C4-2B (cell line): ENCODE measurements around the gene CACFD1.

Source experiments
- H3K27ac ChIP-seq: fragments of 450-650 bp; 2 replicates; pipeline ENCODE4 v1.5.1; 2017
- ZFX ChIP-seq: fragments of 450-650 bp; IDR thresholded peaks from 2 replicates; pipeline ENCODE4 v1.6.1; 2017
- TF ChIP-seq, protein P1 (sequence below): fragments of 450-650 bp; conservative IDR thresholded peaks from 2 replicates; pipeline ENCODE4 v1.5.1; 2017; ENCODE audit warnings: mild to moderate bottlenecking

Gene CACFD1

DNA sequence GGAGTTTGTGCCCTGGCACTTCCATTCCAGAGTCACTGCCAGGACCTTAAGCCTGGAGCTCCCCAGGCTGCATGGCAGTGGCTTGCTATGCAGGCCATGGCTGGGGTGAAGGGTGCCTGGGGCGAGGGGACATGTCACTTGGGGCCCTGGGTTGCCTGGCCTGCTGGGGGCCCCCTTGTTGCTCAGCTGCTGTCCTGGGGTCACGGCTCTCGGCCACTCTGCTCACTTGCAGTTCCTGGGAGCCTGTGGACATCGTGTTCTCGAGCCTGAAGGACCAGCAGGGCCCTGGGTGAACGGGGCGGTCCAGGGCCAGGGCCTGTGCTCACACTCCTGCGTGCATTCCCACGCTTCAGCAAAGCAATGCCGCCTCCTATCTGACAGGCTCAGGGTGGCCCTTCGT, 33.6 kb downstream of the CACFD1 start:
- H3K27ac ChIP-seq = no peak overlapping the region
- TF ChIP-seq ZFX = no peak
- TF ChIP-seq, protein P1, sequence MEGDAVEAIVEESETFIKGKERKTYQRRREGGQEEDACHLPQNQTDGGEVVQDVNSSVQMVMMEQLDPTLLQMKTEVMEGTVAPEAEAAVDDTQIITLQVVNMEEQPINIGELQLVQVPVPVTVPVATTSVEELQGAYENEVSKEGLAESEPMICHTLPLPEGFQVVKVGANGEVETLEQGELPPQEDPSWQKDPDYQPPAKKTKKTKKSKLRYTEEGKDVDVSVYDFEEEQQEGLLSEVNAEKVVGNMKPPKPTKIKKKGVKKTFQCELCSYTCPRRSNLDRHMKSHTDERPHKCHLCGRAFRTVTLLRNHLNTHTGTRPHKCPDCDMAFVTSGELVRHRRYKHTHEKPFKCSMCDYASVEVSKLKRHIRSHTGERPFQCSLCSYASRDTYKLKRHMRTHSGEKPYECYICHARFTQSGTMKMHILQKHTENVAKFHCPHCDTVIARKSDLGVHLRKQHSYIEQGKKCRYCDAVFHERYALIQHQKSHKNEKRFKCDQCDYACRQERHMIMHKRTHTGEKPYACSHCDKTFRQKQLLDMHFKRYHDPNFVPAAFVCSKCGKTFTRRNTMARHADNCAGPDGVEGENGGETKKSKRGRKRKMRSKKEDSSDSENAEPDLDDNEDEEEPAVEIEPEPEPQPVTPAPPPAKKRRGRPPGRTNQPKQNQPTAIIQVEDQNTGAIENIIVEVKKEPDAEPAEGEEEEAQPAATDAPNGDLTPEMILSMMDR = no peak

DNA sequence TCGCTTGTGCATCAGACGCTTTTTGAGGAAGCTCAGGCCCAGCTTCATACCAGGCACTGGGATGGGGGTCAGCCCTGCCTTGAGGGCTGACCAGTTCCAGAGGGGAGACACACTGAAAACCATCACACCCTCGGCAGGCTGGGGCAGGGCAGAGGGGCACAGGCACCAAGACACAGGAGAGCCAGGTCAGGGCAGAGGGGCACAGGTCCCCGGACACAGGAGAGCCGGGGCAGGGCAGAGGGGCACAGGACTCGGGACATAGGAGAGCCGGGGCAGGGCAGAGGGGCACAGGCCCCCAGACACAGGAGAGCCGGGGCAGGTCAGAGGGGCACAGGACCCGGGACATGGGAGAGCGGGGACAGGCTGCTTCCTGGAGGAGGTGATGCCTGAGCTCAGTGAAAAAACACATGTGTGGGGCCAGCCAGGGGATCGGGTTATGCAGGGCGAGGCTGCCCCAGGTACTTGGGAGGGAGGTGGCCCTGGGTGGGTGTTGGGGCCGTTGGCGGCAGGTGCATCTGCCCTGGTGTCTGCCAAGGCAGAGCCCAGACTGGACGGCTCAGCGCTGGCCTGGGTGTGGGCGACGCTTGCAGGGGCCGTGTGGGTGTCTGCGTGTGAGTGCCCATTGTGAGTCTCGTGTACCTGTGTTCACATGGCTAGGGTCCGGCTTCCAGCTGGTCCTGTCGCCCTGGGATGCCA, 34.2 kb downstream of the CACFD1 start:
- no peak for TF ChIP-seq ZFX
- TF ChIP-seq, protein P1 = no peak

DNA sequence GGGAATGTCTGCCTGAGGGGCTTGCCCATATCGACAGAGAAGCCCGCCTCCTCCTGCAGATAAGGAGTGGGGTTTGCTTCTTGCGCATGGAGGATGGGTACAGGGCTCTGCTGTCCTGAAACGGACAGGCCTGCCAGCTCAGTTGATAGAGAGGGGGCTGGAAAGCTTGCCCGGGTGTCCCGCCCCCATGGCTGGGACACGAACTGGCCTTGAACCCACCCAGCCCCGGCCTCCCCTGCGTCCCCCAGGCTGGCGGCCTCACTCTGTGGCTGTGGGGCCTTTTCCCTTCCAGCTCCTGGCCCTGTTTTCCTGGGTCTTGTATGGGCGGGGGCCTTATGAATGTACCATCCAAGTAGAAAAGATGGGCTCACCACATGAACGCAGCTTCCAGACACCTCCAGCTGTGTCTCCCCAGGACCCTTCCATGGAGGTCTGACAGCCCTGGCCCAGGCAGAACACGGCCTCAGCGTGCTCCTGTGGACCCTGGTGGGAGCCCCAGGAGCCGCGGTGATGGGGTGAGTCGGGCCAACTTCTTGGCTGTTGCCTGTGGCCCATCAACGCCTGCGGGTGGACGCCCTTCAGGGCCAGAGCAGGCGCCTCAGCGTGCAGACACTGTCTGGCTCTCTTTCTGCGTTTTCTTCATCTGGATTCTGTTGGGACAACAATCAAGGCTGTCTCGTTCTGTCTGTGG, 35.0 kb downstream of the CACFD1 start:
- no peak for TF ChIP-seq ZFX
- TF ChIP-seq, protein P1 = no peak
- no peak overlapping the region for H3K27ac ChIP-seq

More for the DNA sequence above, 34.2 kb downstream of the CACFD1 start:
- no peak overlapping the region for H3K27ac ChIP-seq

DNA sequence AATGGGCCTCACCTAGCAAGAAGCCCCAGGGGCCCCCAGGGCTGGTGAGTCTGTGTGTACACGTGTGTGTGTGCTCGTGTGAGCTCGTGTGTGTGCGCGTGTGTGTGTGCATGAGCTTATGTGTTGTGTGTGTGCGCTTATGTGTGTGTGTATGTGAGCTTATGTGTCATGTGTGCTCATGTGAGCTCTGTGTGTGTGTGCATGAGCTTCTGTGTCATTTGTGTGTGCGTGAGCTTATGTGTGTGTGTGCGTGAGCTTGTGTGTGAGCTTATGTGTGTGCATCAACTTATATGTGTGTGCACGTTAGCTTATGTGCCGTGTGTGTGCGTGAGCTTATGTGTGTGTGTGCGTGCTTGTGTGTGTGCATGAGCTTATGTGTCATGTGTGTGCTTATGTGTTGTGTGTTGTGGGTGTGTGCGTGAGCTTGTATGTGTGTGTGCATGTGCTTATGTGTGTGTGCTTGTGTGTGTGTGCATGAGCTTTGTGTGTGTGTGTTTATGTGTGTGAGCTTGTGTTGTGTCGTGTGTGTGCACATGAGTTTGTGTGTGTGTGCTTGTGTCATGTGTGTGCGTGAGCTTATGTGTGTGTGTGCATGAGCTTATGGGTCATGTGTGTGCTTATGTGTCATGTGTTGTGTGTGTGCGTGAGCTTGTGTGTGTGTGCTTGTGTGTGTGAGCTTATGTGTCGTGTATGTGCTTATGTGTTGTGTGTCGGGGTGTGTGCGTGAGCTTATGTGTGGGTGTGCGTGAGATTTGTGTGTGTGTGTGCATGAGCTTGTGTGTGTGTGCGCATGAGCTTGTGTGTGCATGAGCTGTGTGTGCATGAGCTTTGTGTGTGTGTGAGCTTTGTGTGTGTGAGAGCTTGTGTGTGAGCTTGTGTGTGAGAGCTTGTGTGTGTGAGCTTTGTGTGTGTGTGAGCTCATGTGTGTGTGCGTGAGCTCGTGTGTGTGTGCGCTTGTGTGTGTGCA, 35.8 kb downstream of the CACFD1 start:
- no peak overlapping the region for H3K27ac ChIP-seq
- no peak for TF ChIP-seq ZFX
- TF ChIP-seq, protein P1 = no peak

DNA sequence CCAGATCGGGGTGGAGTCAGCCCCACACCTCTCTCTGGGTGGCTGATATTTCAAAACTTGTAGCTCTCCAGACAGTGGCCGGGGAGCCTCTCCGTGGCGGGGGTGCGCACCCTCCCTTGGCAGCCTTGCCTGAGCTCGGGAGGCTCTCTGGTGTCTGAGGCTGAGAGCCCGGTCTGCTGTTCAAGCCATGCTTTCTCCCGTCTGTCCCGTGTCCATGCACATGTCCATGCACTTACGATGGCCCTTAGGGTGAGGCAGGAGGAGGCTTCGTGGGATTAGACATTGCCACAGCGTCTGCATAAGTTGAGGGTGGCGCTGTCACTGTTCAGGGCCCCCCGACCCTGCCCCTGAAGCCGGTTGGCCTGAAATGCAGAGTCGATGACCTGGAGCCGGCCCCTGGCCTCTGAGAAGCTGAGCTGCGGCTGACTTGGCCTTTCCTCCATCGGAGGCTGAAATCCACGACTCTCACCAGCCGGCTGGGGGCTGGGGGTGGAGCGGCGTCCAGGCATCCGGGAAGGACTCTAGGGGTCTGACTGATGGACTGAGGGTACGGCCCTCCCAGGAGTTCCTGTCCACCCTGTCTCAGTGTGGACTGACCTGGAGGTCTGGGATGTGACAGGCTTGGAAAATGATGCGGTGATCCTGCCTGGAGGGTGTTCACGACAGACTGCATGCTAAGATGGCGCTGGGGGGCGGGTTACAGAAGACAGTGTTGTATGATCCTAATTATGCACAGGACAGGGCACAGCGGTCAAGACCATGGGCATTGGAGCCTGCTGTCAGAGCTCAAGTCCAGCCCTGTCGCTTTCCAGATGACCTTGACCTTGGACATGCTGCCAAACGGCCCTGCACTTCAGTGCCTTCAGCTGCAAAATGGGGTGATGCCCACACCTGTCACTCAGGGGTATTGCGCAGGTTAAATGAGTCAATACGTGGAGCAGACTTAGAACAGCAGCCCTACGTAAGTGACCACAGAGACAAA, 37.4 kb downstream of the CACFD1 start:
- TF ChIP-seq ZFX = no peak
- TF ChIP-seq, protein P1 = no peak

DNA sequence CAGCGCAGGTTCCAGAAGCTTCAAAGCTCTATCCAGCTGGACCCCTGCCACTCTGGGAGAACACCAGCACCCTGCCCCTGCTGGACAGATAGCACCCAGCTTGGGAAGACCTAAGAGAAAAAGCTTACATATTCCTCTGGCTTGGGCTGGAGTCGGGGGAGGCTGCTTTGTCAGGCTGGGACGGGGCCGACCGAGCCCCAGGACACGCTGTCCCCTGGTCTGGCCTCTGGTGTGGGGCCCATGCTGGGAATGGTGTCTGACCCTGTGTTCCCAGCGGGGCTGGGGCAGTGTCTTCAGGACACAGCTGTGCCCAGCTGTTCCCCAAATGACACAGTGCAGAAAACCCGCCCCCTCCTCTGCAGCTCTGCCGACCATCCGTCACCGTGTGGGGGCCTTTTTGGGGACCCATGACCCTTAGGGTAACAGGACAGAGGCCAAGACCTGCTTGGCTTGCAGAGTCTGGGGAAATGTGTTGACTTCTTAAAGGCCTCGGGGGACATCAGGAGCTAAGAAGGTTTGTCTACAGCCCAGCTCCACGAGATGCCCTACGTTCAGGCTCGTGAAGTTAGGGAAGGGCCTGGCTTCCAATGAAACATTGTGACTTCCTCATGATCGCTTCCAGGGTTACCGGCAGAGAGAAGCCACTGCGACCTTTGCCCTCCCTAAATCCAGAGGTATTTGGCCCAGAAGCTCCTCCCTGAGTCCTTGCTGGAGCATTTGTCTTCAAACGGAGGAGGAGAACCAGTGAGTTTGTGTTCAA, 39.5 kb downstream of the CACFD1 start:
- H3K27ac ChIP-seq = no peak overlapping the region
- no peak for TF ChIP-seq ZFX
- TF ChIP-seq, protein P1 = no peak

More for the DNA sequence above, 37.4 kb downstream of the CACFD1 start:
- H3K27ac ChIP-seq = no peak overlapping the region
